Progenitor cell of endocrine pancreas (in vitro differentiated cells): ENCODE results near the gene ADSL. TPM values are rescaled to one million over a fixed set of nuclear protein-coding genes. Genes with fewer than 3 reads are reported as not detected.

ENCODE experiments used
- DNase-seq: peaks from one replicate; pipeline ENCODE4 v3.0.0; 2021; ENCODE audit warnings: low spot score; ENCODE audit not compliant: unreplicated experiment
- H3K27ac Mint-ChIP-seq: 2 replicates; pipeline ENCODE4 v1.8.0; 2021; ENCODE audit warnings: mild to moderate bottlenecking, moderate library complexity, mixed read lengths
- H3K27me3 Mint-ChIP-seq: 2 replicates; pipeline ENCODE4 v1.8.0; 2021; ENCODE audit warnings: mixed read lengths
- H3K36me3 Mint-ChIP-seq: 2 replicates; pipeline ENCODE4 v1.8.0; 2022; ENCODE audit warnings: mixed read lengths; ENCODE audit not compliant: insufficient read depth
- H3K4me1 Mint-ChIP-seq: 2 replicates; pipeline ENCODE4 v1.8.0; 2021; ENCODE audit warnings: low read depth, mixed read lengths
- H3K4me3 Mint-ChIP-seq: 2 replicates; pipeline ENCODE4 v1.8.0; 2021; ENCODE audit warnings: low read depth, mild to moderate bottlenecking, moderate library complexity, mixed read lengths
- H3K9me3 Mint-ChIP-seq: 2 replicates; pipeline ENCODE4 v1.8.0; 2021; ENCODE audit warnings: low read depth, mixed read lengths
- CTCF ChIP-seq: fragments of 200-600 bp; sonication (generic); IDR thresholded peaks from one replicate; pipeline ENCODE4 v1.5.0; 2021; ENCODE audit warnings: antibody characterized with exemption, mild to moderate bottlenecking; ENCODE audit not compliant: unreplicated experiment
- total RNA-seq: library from RNA; stranded (reverse); gene quantifications from 2 replicates; pipeline ENCODE4 v1.2.1, GENCODE V29; 2021

The ADSL gene
- total RNA-seq, 1 donor from 2014 or later = 85.0 TPM

- no peak overlapping the region for H3K27ac Mint-ChIP-seq
- peaks cover 20% of the 10 kb centered on the region for H3K4me1 Mint-ChIP-seq
- no peaks in the 10 kb centered on the region for H3K9me3 Mint-ChIP-seq
Measured at GRCh38 chr22:40332319-40332781, 13.9 kb upstream of the ADSL start.

GRCh38 chr22:40334060-40334459 lies 12.2 kb upstream of the ADSL start:
- no peak for DNase-seq
- Mint-ChIP-seq H3K9me3 (no peaks in the 10 kb centered on the region), H3K27me3 (no peaks in the 10 kb centered on the region), H3K27ac (no peak overlapping the region), H3K4me3 (no peak overlapping the region), H3K4me1 (peaks cover 5% of the 10 kb centered on the region), H3K36me3 (peaks cover 11% of the 10 kb centered on the region)
- TF ChIP-seq CTCF = no peak

More at GRCh38 chr22:40332319-40332781, 13.9 kb upstream of the ADSL start:
- H3K36me3 Mint-ChIP-seq = peaks cover 8% of the 10 kb centered on the region
- no peak for TF ChIP-seq CTCF
- no peak for DNase-seq
- no peak overlapping the region for H3K4me3 Mint-ChIP-seq
- no peaks in the 10 kb centered on the region for H3K27me3 Mint-ChIP-seq

- no peaks in the 10 kb centered on the region for H3K27me3 Mint-ChIP-seq
- TF ChIP-seq CTCF = no peak
- H3K4me3 Mint-ChIP-seq = no peak overlapping the region
- peaks cover 5% of the 10 kb centered on the region for H3K4me1 Mint-ChIP-seq
- no peak for DNase-seq
- no peaks in the 10 kb centered on the region for H3K9me3 Mint-ChIP-seq
- H3K36me3 Mint-ChIP-seq = peaks cover 11% of the 10 kb centered on the region
- no peak overlapping the region for H3K27ac Mint-ChIP-seq
Measured at GRCh38 chr22:40334899-40335298, 11.4 kb upstream of the ADSL start.

- Mint-ChIP-seq H3K4me1 (peaks cover 8% of the 10 kb centered on the region), H3K36me3 (peaks cover 11% of the 10 kb centered on the region)
Measured at GRCh38 chr22:40335358-40335757, 10.9 kb upstream of the ADSL start.

GRCh38 chr22:40340044-40340443 lies 6.3 kb upstream of the ADSL start:
- Mint-ChIP-seq H3K27me3 (no peaks in the 10 kb centered on the region), H3K4me3 (no peak overlapping the region)
- TF ChIP-seq CTCF = no peak

More at GRCh38 chr22:40335358-40335757, 10.9 kb upstream of the ADSL start:
- no peaks in the 10 kb centered on the region for H3K9me3 Mint-ChIP-seq
- no peak overlapping the region for H3K4me3 Mint-ChIP-seq
- TF ChIP-seq CTCF = no peak
- no peak overlapping the region for H3K27ac Mint-ChIP-seq
- H3K27me3 Mint-ChIP-seq = no peaks in the 10 kb centered on the region
- DNase-seq = no peak

More at GRCh38 chr22:40340044-40340443, 6.3 kb upstream of the ADSL start:
- Mint-ChIP-seq H3K9me3 (no peaks in the 10 kb centered on the region), H3K4me1 (peaks cover 3% of the 10 kb centered on the region), H3K36me3 (peaks cover 5% of the 10 kb centered on the region), H3K27ac (peak overlapping the region; percentile 18)
- DNase-seq = no peak
